Calu3 (cell line): Measurements from ENCODE around the gene NUP214. TPM values are rescaled to one million over a fixed set of nuclear protein-coding genes. Genes with fewer than 3 reads are reported as not detected.
"Not testable (repeated sequence)": the region's sequence is repeated elsewhere in the genome, so short reads cannot be mapped to it uniquely, and the experiment has no call there.

Experiments used
- BruUV-seq: library from RNA; stranded (reverse); fragments of 400-500 nt; replicated peaks from 2 replicates; lab custom pipeline; 2021; lab: Mats Ljungman, UMichigan
- CTCF ChIA-PET: fragments of 300-600 bp; sonication (Branson Sonifier 250); formaldehyde crosslinking; loops from one replicate; lab custom pipeline; 2022; ENCODE audit warnings: antibody characterized with exemption; lab: Charles Lee
- DNase-seq: peaks from one replicate; pipeline ENCODE4 v3.0.0; 2022
- H3K27ac Mint-ChIP-seq: one replicate; pipeline ENCODE4 v1.8.0; 2022; ENCODE audit warnings: mixed read lengths; ENCODE audit not compliant: unreplicated experiment
- H3K27me3 Mint-ChIP-seq: one replicate; pipeline ENCODE4 v1.8.0; 2022; ENCODE audit warnings: mixed read lengths; ENCODE audit not compliant: unreplicated experiment
- H3K36me3 Mint-ChIP-seq: one replicate; pipeline ENCODE4 v1.8.0; 2022; ENCODE audit warnings: mild to moderate bottlenecking, moderate library complexity, mixed read lengths; ENCODE audit not compliant: insufficient read depth, unreplicated experiment
- H3K4me1 Mint-ChIP-seq: one replicate; pipeline ENCODE4 v1.8.0; 2022; ENCODE audit warnings: mild to moderate bottlenecking, low read depth, mixed read lengths; ENCODE audit not compliant: unreplicated experiment
- H3K4me3 Mint-ChIP-seq: one replicate; pipeline ENCODE4 v1.8.0; 2022; ENCODE audit warnings: mild to moderate bottlenecking, low read depth, moderate library complexity, mixed read lengths; ENCODE audit not compliant: unreplicated experiment
- H3K9me3 Mint-ChIP-seq: one replicate; pipeline ENCODE4 v1.8.0; 2022; ENCODE audit warnings: low read depth, mixed read lengths; ENCODE audit not compliant: unreplicated experiment
- intact Hi-C: fragments of 100-400 bp; cut with micrococcal nuclease; formaldehyde crosslinking; loops from one replicate; pipeline ENCODE4 v1.10.0; 2022; ENCODE audit not compliant: unreplicated experiment
- total RNA-seq: library from RNA; stranded (reverse); gene quantifications from 2 replicates; pipeline ENCODE4 v1.2.3, GENCODE V29; 2022
- TF ChIP-seq, protein P1 (sequence below): fragments of 200-600 bp; IDR thresholded peaks from one replicate; pipeline ENCODE4 v1.8.0; 2022; ENCODE audit warnings: antibody characterized with exemption; ENCODE audit not compliant: unreplicated experiment

Gene NUP214
- total RNA-seq, 1 experiment from 2014 or later, result 50.0 TPM

DNA sequence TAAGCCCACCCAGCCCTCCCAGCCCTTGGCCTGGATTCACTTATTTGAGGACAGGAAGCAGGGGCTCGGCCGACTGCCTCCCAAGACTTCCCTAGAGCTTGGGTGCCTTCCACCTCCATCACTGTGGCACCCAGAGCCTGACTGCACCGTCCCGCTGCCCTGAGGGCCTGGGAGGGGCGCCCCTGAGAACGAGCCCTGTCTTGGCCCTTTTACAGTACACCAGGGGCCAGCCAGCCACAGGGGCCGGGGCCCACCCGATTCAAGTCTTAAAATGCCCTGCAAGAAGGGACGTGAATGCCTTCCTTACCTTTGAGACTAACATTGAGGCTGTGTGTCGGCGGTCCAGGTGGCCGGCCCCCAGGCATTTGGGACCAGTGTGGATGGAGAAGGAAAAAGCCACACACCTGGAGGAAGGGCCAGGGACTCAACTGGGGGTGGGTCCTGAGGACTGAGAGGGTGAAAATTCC is 134.1 kb downstream of the NUP214 start:
- intact Hi-C loops, result no loop called here
- H3K9me3 Mint-ChIP-seq, result no peaks in the 10 kb centered on the region
- no TSS peak for BruUV-seq
- no peak overlapping the region for H3K4me3 Mint-ChIP-seq
- peaks cover 36% of the 10 kb centered on the region for H3K27me3 Mint-ChIP-seq
- H3K4me1 Mint-ChIP-seq, result no peaks in the 10 kb centered on the region
- TF ChIP-seq, protein P1, sequence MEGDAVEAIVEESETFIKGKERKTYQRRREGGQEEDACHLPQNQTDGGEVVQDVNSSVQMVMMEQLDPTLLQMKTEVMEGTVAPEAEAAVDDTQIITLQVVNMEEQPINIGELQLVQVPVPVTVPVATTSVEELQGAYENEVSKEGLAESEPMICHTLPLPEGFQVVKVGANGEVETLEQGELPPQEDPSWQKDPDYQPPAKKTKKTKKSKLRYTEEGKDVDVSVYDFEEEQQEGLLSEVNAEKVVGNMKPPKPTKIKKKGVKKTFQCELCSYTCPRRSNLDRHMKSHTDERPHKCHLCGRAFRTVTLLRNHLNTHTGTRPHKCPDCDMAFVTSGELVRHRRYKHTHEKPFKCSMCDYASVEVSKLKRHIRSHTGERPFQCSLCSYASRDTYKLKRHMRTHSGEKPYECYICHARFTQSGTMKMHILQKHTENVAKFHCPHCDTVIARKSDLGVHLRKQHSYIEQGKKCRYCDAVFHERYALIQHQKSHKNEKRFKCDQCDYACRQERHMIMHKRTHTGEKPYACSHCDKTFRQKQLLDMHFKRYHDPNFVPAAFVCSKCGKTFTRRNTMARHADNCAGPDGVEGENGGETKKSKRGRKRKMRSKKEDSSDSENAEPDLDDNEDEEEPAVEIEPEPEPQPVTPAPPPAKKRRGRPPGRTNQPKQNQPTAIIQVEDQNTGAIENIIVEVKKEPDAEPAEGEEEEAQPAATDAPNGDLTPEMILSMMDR, result no peak
- H3K36me3 Mint-ChIP-seq, result no peaks in the 10 kb centered on the region
- no peak for DNase-seq
- CTCF ChIA-PET, result interaction anchor here (0.9 kb wide), 1 partner anchor 11 kb away, joined by 3 read pairs; no protein-coding TSS in a partner anchor
- H3K27ac Mint-ChIP-seq, result no peak overlapping the region

DNA sequence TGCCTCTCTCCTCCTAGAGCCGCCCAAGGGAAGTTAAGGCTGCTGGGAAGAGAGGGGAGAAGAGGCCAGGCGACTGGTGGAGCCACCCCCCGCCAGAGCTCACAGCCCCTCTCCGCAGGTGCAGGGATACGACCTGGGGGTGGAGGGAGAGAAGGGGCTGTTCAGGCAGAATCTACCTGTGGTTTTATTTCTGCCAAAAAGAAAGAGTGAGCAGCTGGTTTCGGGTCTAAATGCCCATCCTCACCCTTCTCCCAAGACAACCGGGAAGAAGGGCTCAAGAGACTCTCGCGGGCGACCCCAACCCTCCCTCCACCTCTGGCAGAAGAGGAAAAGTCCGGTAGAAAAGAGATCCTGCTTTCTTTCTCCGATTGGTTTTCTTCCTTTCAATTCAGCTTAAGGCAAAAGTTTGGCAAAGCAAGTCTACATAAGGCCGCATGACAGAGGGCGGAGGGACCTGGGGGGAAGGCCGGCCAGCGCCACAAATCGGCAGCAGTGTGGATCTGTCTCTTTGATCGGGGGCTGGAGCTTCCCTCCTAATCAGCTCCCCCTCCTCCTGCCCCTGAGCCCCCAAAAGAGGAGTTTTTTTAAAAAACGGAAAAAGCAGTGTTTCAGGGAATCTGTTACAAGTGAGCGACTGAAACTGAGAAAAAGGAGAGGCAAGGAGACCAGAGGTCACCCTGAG is 134.7 kb downstream of the NUP214 start:
- DNase-seq, result no peak
- no peaks in the 10 kb centered on the region for H3K9me3 Mint-ChIP-seq
- no peak overlapping the region for H3K4me3 Mint-ChIP-seq
- intact Hi-C loops, result no loop called here
- H3K27ac Mint-ChIP-seq, result no peak overlapping the region
- CTCF ChIA-PET, result no interaction called here
- no peaks in the 10 kb centered on the region for H3K36me3 Mint-ChIP-seq
- H3K27me3 Mint-ChIP-seq, result peaks cover 36% of the 10 kb centered on the region
- TF ChIP-seq, protein P1, result no peak
- no peaks in the 10 kb centered on the region for H3K4me1 Mint-ChIP-seq
- no TSS peak for BruUV-seq

DNA sequence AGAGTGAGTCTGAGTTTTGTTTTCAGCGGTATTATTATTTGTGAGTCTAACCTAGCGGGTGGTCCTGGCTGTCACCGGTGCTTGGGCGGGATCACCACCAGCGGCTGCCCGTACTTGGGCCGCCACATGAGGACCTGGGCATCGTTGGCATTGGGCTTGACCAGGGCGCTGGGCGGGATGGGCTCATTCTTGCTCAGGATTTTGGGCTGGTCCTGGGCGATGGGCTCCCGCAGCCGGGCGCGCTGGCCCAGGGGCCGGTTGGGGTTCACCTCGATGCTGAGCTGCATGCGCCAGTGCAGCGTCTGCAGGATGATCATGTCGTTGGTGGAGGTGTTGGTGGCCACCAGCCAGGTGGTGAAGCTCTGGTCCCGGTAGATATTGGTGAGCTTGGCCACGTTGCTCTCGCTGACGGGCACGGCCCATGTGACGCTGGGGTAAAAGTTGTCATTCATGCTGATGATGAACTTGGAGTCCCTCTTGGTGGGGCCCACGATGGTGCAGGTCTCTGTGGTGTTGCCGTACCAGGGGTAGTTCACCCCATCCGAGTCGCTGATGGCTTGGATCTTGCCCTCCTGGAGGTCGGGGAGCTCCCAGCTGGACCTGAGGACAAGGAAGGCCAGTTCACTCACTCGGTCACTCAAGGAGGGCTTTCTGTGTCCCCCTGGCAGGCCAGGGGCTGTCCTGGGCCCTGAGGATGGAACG is 135.5 kb downstream of the NUP214 start:
- no peaks in the 10 kb centered on the region for H3K9me3 Mint-ChIP-seq
- H3K4me3 Mint-ChIP-seq, result no peak overlapping the region
- H3K4me1 Mint-ChIP-seq, result no peaks in the 10 kb centered on the region
- intact Hi-C loops, result no loop called here
- TF ChIP-seq, protein P1, result no peak
- H3K27ac Mint-ChIP-seq, result no peak overlapping the region
- peaks cover 36% of the 10 kb centered on the region for H3K27me3 Mint-ChIP-seq
- CTCF ChIA-PET, result no interaction called here
- DNase-seq, result no peak
- no peaks in the 10 kb centered on the region for H3K36me3 Mint-ChIP-seq
- no TSS peak for BruUV-seq

DNA sequence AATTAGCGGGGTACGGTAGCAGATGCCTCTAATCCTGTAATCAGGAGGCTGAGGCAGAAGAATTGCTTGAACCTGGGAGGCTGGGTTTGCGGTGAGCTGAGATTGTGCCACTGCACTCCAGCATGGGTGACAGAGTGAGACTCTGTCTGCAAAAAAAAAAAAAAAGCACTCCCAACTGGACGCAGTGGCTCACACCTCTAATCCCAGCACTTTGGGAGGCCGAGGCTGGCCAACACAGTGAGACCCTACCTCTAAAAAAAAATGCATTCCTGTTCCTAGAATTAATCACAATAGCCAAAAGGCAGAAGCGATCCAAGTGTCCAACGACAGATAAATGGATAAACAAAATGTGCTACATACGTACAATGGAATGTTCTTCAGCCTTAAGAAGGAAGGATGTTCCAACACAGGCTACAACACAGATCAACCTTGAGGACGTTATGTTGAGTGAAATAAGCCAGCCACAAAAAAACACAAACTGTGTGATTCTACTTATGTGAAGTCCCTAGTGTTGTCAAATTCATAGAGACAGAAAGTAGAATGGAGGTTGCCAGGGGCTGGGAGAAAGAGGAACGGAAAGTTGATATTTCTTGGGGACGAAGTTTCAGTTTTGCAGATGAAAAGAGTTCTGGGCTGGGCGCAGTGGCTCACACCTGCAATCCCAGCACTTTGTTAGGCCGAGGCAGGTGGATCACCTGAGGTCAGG is 137.1 kb downstream of the NUP214 start:
- H3K27ac Mint-ChIP-seq, result no peak overlapping the region
- intact Hi-C loops, result no loop called here
- no peaks in the 10 kb centered on the region for H3K9me3 Mint-ChIP-seq
- no peak overlapping the region for H3K4me3 Mint-ChIP-seq
- no TSS peak for BruUV-seq
- TF ChIP-seq, protein P1, result no peak
- peaks cover 36% of the 10 kb centered on the region for H3K27me3 Mint-ChIP-seq
- DNase-seq, result no peak
- H3K36me3 Mint-ChIP-seq, result no peaks in the 10 kb centered on the region
- CTCF ChIA-PET, result no interaction called here
- H3K4me1 Mint-ChIP-seq, result no peaks in the 10 kb centered on the region

DNA sequence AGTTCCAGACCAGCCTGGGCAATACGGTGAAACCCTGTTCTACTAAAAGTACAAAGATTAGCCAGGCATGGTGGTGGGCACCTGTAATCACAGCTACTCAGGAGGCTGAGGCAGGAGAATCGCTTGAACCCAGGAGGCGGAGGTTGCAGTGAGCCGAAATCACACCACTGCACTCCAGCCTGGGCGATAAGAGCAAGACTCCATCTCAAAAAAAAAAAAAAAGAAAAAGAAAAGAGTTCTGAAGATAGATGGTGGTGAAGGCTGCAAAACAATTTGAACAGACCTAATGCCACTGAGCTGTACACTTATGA is 137.6 kb downstream of the NUP214 start:
- intact Hi-C loops, BruUV-seq, H3K4me3 Mint-ChIP-seq, H3K4me1 Mint-ChIP-seq, DNase-seq, H3K27ac Mint-ChIP-seq, CTCF ChIA-PET, H3K36me3 Mint-ChIP-seq, H3K9me3 Mint-ChIP-seq: not testable (repeated sequence)
- peaks cover 36% of the 10 kb centered on the region for H3K27me3 Mint-ChIP-seq
